Adrenal gland (tissue), 12 donors: ENCODE data around the gene MYT1. TPM values are rescaled to one million over a fixed set of nuclear protein-coding genes. Genes with fewer than 3 reads are reported as not detected.

ENCODE experiments used
- DNase-seq, 7 donors: peaks; one replicate each; pipeline ENCODE4 v3.0.0-alpha.2; 2019 to 2020
- H3K27ac ChIP-seq, 5 donors: fragments of 200-600 bp; sonication (generic) in 4 of 5; 1 replicate in 3 of 5; 2 replicates in 2 of 5; pipeline versions ENCODE4 v1.5.1 to v1.8.0; 2016 to 2020; ENCODE audit warnings: mild to moderate bottlenecking in 1 of 5
- H3K27me3 ChIP-seq: fragments of 200-600 bp; 2 replicates; pipeline ENCODE4 v1.8.0; 2021
- H3K36me3 ChIP-seq, 2 donors: fragments of 200-600 bp; replicated peaks in 1 of 2; 1 replicate in 1 of 2; 2 replicates in 1 of 2; pipeline versions ENCODE4 v1.5.1 to v1.8.0; 2018 to 2022
- H3K4me1 ChIP-seq, 2 donors: fragments of 200-600 bp; replicated peaks in 1 of 2; 1 replicate in 1 of 2; 2 replicates in 1 of 2; pipeline versions ENCODE4 v1.5.1 to v1.8.0; 2018 to 2021
- H3K4me3 ChIP-seq, 4 donors: fragments of 200-600 bp; sonication (generic) in 3 of 4; one replicate each; pipeline ENCODE4 v1.5.1; 2016 to 2018
- H3K9me3 ChIP-seq, 3 donors: fragments of 200-600 bp; sonication (generic) in 1 of 3; replicated peaks in 1 of 3; 1 replicate in 2 of 3; 2 replicates in 1 of 3; pipeline versions ENCODE4 v1.5.1 to v1.8.0; 2016 to 2021
- POLR2A ChIP-seq, 2 donors: fragments of 450-650 bp; IDR thresholded peaks; one replicate each; pipeline ENCODE4 v1.6.1; 2017; ENCODE audit warnings: antibody characterized with exemption in 2 of 2, mild to moderate bottlenecking in 2 of 2, moderate library complexity in 1 of 2
- WGBS, 4 donors: extraction: QIAGEN DNeasy Blood & Tissue Kit in 2 of 4; methylation state at CpG; one replicate each; pipeline versions ENCODE4 v1.1.5 to v1.1.7; 2013 to 2017; 5-methylcytosine and 5-hydroxymethylcytosine counted together
- intact Hi-C, 2 donors: fragments of 100-400 bp; cut with DNase I; formaldehyde crosslinking; loops; one replicate each; pipeline versions ENCODE4 v1.14.1 to v1.15.0; 2022 to 2023
- polyA plus RNA-seq, 3 donors: library from polyadenylated mRNA; stranded (reverse); fragments of 200-250 nt in 2 of 3; fragments of 350-450 nt in 1 of 3; fragmentation: Illumina TruSeq in 1 of 3; extraction: RNeasy Lipid Tissue Mini Kit (QIAGEN cat#74804) in 1 of 3; gene quantifications; one replicate each; pipeline ENCODE4 v1.2.3, GENCODE V29; 2013 to 2014
- total RNA-seq, 9 donors: library from RNA; depleted of rRNA in 4 of 9; stranded (reverse); fragments of >200 nt in 4 of 9; fragments of 120-200 nt in 1 of 9; fragmentation: NEBNext Ultra II Directional in 1 of 9; extraction: Animal tissue kit (Norgen Biotek cat#: 25700) in 1 of 9; gene quantifications; one replicate each; pipeline versions ENCODE4 v1.1.0 to v1.2.4, GENCODE V29; 2013 to 2023
- TF ChIP-seq, protein P1 (sequence below), 6 experiments: fragments of 450-650 bp in 4 of 6; fragments of 200-600 bp in 2 of 6; sonication (generic) in 1 of 6; IDR thresholded peaks; 1 replicate in 5 of 6; 2 replicates in 1 of 6; pipeline versions ENCODE4 v1.5.1 to v1.8.0; 2016 to 2021; ENCODE audit warnings: antibody characterized with exemption in 6 of 6, mild to moderate bottlenecking in 2 of 6, moderate library complexity in 1 of 6
- donor health status: healthy with polysubstance abuse.
- donor health status: Bipolar disorder and iron deficiency.
- donor health status: DM: yes; HTN: yes; CAD: no.
- donor health status: DM: no; HTN: no; CAD: no.
- donor health status: DM: no; HTN: no; CAD: no.
- donor health status: DM: yes; HTN: yes; CAD: no.

The MYT1 gene
- total and polyA plus RNA-seq, 12 donors, result 0.61 to 8.5 (median 2.7) TPM

DNA sequence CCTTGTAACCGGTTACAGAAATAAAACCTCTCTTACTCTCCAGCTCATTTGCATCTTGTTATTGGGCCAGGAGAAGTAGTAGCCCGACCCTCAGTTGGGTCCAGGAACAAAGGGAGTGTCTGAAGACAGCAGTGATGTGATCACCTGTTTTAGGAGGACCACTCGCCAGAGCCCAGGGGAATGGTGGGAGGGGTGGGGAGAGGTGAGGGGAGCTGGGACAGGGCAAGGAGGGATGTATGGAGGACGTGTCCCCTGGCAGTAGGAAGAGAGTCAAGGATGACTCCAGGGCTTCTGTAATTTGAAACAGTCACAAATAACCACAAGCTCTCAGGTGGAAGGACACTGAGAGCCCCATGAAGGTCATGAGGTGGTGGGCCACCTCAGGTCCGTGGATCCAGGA lies 89.9 kb downstream of the MYT1 start:
- Histone ChIP-seq H3K9me3 (no peaks in the 10 kb centered on the region), H3K27me3 (no peaks in the 10 kb centered on the region), H3K4me1 (peaks cover 13 to 35% of the 10 kb centered on the region in 2 donors), H3K36me3 (no peaks in the 10 kb centered on the region), H3K4me3 (no peak overlapping the region), H3K27ac (no peak overlapping the region)
- intact Hi-C loops, result no loop called here
- TF ChIP-seq, protein P1, sequence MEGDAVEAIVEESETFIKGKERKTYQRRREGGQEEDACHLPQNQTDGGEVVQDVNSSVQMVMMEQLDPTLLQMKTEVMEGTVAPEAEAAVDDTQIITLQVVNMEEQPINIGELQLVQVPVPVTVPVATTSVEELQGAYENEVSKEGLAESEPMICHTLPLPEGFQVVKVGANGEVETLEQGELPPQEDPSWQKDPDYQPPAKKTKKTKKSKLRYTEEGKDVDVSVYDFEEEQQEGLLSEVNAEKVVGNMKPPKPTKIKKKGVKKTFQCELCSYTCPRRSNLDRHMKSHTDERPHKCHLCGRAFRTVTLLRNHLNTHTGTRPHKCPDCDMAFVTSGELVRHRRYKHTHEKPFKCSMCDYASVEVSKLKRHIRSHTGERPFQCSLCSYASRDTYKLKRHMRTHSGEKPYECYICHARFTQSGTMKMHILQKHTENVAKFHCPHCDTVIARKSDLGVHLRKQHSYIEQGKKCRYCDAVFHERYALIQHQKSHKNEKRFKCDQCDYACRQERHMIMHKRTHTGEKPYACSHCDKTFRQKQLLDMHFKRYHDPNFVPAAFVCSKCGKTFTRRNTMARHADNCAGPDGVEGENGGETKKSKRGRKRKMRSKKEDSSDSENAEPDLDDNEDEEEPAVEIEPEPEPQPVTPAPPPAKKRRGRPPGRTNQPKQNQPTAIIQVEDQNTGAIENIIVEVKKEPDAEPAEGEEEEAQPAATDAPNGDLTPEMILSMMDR (IDR thresholded peaks at IDR 0.05), result no peak
- no peak for TF ChIP-seq POLR2A (IDR thresholded peaks at IDR 0.05)
- WGBS, 4 donors, result 88 to 94% (median 92%) methylated on average over 5 of the region's 5 CpGs
- no peak for DNase-seq

DNA sequence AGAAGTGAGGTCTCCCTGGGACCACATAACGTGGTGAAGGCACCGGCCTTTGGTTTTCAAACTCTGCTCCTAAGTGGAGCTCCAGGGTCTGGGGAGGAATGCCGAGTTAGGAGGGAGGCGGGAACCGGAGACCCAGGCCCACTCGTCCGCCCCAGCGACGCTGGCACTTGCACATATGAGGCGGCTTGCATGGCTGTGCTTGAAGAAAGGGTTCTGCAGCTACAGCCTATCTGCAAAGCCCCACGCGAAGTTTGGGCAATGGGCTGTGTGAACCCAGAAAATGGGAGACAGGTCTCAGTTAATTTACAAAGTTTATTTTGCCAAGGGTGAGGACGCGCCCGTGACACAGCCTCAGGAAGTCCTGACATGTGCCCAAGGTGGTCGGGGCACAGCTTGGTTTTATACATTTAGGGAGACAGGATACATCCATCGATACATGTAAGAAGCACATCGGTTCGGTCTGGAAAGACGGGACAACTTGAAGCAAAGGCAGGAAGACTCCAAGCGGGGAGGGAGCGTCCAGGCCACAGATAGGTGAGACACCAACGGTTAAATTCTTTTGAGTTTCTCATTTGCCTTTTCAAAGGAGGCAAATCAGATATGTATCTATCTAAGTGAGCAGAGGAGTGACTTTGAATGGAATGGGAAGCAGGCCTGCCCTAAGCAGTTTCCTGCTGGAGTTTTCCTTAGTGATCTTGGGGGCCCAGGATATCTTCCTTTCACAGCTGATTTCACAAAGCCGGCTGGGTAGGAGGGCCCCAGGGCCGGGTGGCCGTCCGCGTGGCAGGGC lies 90.5 kb downstream of the MYT1 start:
- WGBS, 4 donors, result 76 to 94% (median 76%) methylated on average over 21 to 28 of the region's 28 CpGs

DNA sequence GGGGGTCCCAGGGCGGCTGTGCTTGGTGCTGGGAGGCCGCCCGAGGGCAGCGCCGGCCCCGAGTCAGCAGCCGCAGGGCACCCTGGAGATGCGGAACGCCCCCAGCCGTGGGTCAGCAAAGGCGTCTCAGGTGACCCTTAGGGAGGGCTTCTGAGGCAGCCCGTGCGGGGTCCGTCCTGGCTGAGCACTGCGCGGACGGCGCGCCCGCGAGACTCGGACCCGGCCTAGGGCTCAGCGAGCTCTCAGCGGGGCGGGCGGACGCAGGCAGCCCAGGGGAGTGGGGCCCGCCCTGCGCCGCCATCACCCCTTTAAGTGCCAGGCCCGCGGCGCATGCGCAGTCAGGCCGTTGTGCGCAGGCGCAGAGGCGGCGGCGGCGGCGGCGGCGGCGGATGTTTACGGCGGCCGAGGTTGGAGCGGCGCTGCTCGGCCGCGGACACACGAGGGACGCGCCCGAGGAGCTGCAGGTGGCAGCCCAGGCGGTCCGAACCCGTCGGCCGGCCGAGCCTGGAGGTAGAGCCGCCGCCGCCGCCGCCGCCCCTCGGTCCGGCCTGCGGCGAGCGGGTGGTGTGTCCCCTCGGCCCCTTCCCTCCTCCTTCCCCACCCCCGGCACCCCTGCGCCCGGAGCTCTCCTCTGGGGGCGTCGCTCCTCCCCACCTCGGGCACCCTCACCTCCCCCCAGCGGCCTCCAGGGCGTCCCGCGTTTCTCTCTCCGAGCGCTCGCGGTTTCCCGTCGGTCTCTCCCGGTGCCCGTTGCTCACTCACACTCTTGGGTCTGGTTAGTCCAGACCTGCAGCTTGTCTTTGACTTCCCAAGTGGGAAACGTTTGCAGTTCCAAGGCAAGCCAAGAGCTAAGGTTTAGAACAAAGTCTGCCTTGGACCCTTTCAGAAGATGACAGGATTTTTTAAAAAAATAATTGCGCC lies 91.4 kb downstream of the MYT1 start, which contains the start of gene PCMTD2:
TSS of gene PCMTD2 (plus strand) at position 388 of the 921 bp plus-strand sequence. CDS start 4,218 bp downstream, outside the sequence.
- intact Hi-C loops, result no loop called here
- DNase-seq, result peak; percentile 74 to 90 (median 85)
- no peaks in the 10 kb centered on the region for H3K9me3 ChIP-seq
- peaks cover 14 to 48% of the 10 kb centered on the region in 2 donors for H3K4me1 ChIP-seq
- H3K36me3 ChIP-seq, result peaks cover 0 to 3% of the 10 kb centered on the region in 2 donors
- 0% methylated on average over 2 to 95 of the region's 96 CpGs for WGBS, 4 donors
- H3K27ac ChIP-seq, result peak within 1 kb of the TSS in 4 of 5 donors; percentile 54 to 86 (median 78)
- TF ChIP-seq, protein P1 (IDR thresholded peaks at IDR 0.05), result peak in 1 of 6 experiments; percentile 13
- TF ChIP-seq POLR2A (IDR thresholded peaks at IDR 0.05), result peak; percentile 56 to 64
- H3K27me3 ChIP-seq, result no peaks in the 10 kb centered on the region
- peak within 1 kb of the TSS; percentile 53 to 99 (median 91) for H3K4me3 ChIP-seq

More for the DNA sequence above, 90.5 kb downstream of the MYT1 start:
- no peak for TF ChIP-seq POLR2A (IDR thresholded peaks at IDR 0.05)
- TF ChIP-seq, protein P1 (IDR thresholded peaks at IDR 0.05), result no peak
- peaks cover 13 to 41% of the 10 kb centered on the region in 2 donors for H3K4me1 ChIP-seq
- H3K27ac ChIP-seq, result peak overlapping the region in 4 of 5 donors; percentile 54 to 86 (median 78)
- no peaks in the 10 kb centered on the region for H3K9me3 ChIP-seq
- H3K36me3 ChIP-seq, result no peaks in the 10 kb centered on the region
- DNase-seq, result peak in 1 of 7 donors; percentile 55
- no peaks in the 10 kb centered on the region for H3K27me3 ChIP-seq
- intact Hi-C loops, result no loop called here
- H3K4me3 ChIP-seq, result peak overlapping the region in 3 of 4 donors; percentile 18 to 99 (median 97)
